K562 (cell line): ENCODE measurements around the gene RPL10A. TPM values are rescaled to one million over a fixed set of nuclear protein-coding genes. Genes with fewer than 3 reads are reported as not detected.

Experiments used
- ATAC-seq: fragments of 200-7000 bp; cut with Tn5 transposase; 3 replicates; pipeline ENCODE4 v1.9.1; 2020; ENCODE audit warnings: moderate library complexity
- BruUV-seq: library from RNA; stranded (reverse); fragments of 400-500 nt; replicated peaks from 2 replicates; lab custom pipeline; 2021; lab: Mats Ljungman, UMichigan
- CTCF ChIA-PET: fragments of 300-600 bp; formaldehyde crosslinking; extraction: SDS; loops from one replicate; lab custom pipeline; 2021; ENCODE audit warnings: low intra/inter-chr PET ratio; lab: Yijun Ruan, JAX
- POLR2A ChIA-PET: fragments of 300-600, 350-650 bp; sonication (Branson Sonifier 250); formaldehyde crosslinking; extraction: SDS; loops from one replicate; lab custom pipeline; 2021; ENCODE audit warnings: antibody characterized with exemption, inconsistent platforms; lab: Yijun Ruan, JAX
- DNase-seq, 4 experiments: peaks; one replicate each; pipeline versions ENCODE4 v3.0.0 to v3.0.0-alpha.2; 2011 to 2018; ENCODE audit warnings: low spot score in 3 of 4, mixed read lengths in 3 of 4; ENCODE audit errors: extremely low read depth in 1 of 4
- FAIRE-seq: peaks from 2 replicates; lab custom pipeline; 2011; peaks lifted over from hg19 to GRCh38; lab: Jason Lieb, UNC
- H2AFZ ChIP-seq: 2 replicates; pipeline ENCODE4 v1.6.0; 2011; ENCODE audit warnings: low read depth, low read length, control low read depth, inconsistent platforms
- H3K27ac ChIP-seq: fragments of 200-600 bp; 3 replicates; pipeline ENCODE4 v1.8.0; 2011; ENCODE audit warnings: low read depth, mild to moderate bottlenecking, control low read depth, inconsistent platforms, low read length, moderate library complexity, mixed read lengths; ENCODE audit errors: extremely low read depth
- H3K27me3 ChIP-seq, 2 experiments: fragments of 300-600 bp in 1 of 2; 2 replicates in 1 of 2; 3 replicates in 1 of 2; pipeline versions ENCODE4 v1.6.0 to v1.8.0; 2011; ENCODE audit warnings: inconsistent platforms in 2 of 2, low read length in 2 of 2, mild to moderate bottlenecking in 1 of 2, mixed read lengths in 1 of 2, moderate library complexity in 1 of 2; ENCODE audit not compliant: control insufficient read depth in 2 of 2, insufficient read depth in 2 of 2
- H3K36me3 ChIP-seq: fragments of 300-600 bp; 3 replicates; pipeline ENCODE4 v1.8.0; 2011; ENCODE audit warnings: mild to moderate bottlenecking, low read length, inconsistent platforms; ENCODE audit not compliant: control insufficient read depth, insufficient read depth
- H3K4me1 ChIP-seq, 2 experiments: fragments of 200-600 bp in 1 of 2; replicated peaks in 1 of 2; 2 replicates in 1 of 2; 3 replicates in 1 of 2; pipeline versions ENCODE4 v1.5.1 to v1.8.0; 2011; ENCODE audit warnings: inconsistent platforms in 2 of 2, low read length in 2 of 2, mild to moderate bottlenecking in 1 of 2, mixed read lengths in 1 of 2, moderate library complexity in 1 of 2; ENCODE audit not compliant: control insufficient read depth in 2 of 2, insufficient read depth in 2 of 2
- H3K4me2 ChIP-seq: 2 replicates; pipeline ENCODE4 v1.6.1; 2011; ENCODE audit warnings: low read length, control low read depth, inconsistent platforms, mixed read lengths; ENCODE audit not compliant: insufficient read depth
- H3K4me3 ChIP-seq: fragments of 200-600 bp; sonication (generic), shearing (Covaris generic); 2 replicates; pipeline ENCODE4 v1.5.1; 2016; ENCODE audit warnings: control low read depth, inconsistent platforms
- H3K79me2 ChIP-seq: fragments of 200-600 bp; 3 replicates; pipeline ENCODE4 v1.8.0; 2011; ENCODE audit warnings: low read length, inconsistent platforms; ENCODE audit not compliant: control insufficient read depth, insufficient read depth
- H3K9ac ChIP-seq, 2 experiments: 2 replicates each; pipeline versions ENCODE4 v1.6.0 to v1.6.1; 2011; ENCODE audit warnings: low read depth in 2 of 2, low read length in 2 of 2, control low read depth in 1 of 2, inconsistent platforms in 1 of 2, mild to moderate bottlenecking in 1 of 2, mixed read lengths in 1 of 2; ENCODE audit not compliant: insufficient read depth in 1 of 2
- H3K9me1 ChIP-seq: one replicate; pipeline ENCODE4 v1.6.0; 2011; ENCODE audit warnings: inconsistent platforms, mild to moderate bottlenecking, low read length, moderate library complexity; ENCODE audit not compliant: control insufficient read depth, insufficient read depth
- H3K9me3 ChIP-seq: replicated peaks from 2 replicates; pipeline ENCODE4 v1.5.1; 2011; ENCODE audit warnings: low read depth, low read length, inconsistent platforms; ENCODE audit not compliant: control insufficient read depth, insufficient read depth
- H4K20me1 ChIP-seq: replicated peaks from 2 replicates; pipeline ENCODE4 v1.6.1; 2011; ENCODE audit warnings: low read length, inconsistent platforms, mixed read lengths; ENCODE audit not compliant: control insufficient read depth, insufficient read depth
- BRF1 ChIP-seq: IDR thresholded peaks from 3 replicates; pipeline ENCODE4 v1.6.1; 2011; ENCODE audit warnings: borderline replicate concordance, mild to moderate bottlenecking; ENCODE audit not compliant: insufficient read length; ENCODE audit errors: extremely low read depth
- FOXA1 ChIP-seq: fragments of 450-650 bp; IDR thresholded peaks from 2 replicates; pipeline ENCODE4 v1.6.1; 2016; ENCODE audit warnings: mild to moderate bottlenecking, borderline replicate concordance
- GATAD2B ChIP-seq: fragments of 450-650 bp; IDR thresholded peaks from 2 replicates; pipeline ENCODE4 v1.6.1; 2017; ENCODE audit warnings: mild to moderate bottlenecking, borderline replicate concordance
- HIVEP1 ChIP-seq: fragments of 250-450 bp; sonication (Bioruptor Pico); IDR thresholded peaks from 2 replicates; pipeline ENCODE4 v1.4.0; 2020; ENCODE audit warnings: mild to moderate bottlenecking
- HLTF ChIP-seq: fragments of 450-650 bp; IDR thresholded peaks from 2 replicates; pipeline ENCODE4 v1.6.1; 2016
- HMG20A ChIP-seq: fragments of 450-650 bp; formaldehyde crosslinking; conservative IDR thresholded peaks from 2 replicates; pipeline ENCODE4 v1.4.0; 2020; ENCODE audit warnings: mild to moderate bottlenecking, mixed read lengths
- IFI16 ChIP-seq: fragments of 250-450 bp; sonication (Bioruptor Pico); IDR thresholded peaks from 2 replicates; pipeline ENCODE4 v2.1.2; 2022; ENCODE audit warnings: mild to moderate bottlenecking, inconsistent platforms
- ILF3 ChIP-seq: fragments of 450-650 bp; IDR thresholded peaks from 2 replicates; pipeline ENCODE4 v1.6.1; 2018; ENCODE audit warnings: antibody characterized with exemption, mild to moderate bottlenecking, moderate library complexity, borderline replicate concordance
- MAFF ChIP-seq: IDR thresholded peaks from 2 replicates; pipeline ENCODE4 v1.6.1; 2012; ENCODE audit warnings: low read length, improper control_type of control experiment
- MTA1 ChIP-seq: fragments of 450-650 bp; IDR thresholded peaks from 2 replicates; pipeline ENCODE4 v1.6.1; 2017; ENCODE audit warnings: borderline replicate concordance
- MYC ChIP-seq, 2 experiments: fragments of 250-450 bp in 1 of 2; sonication (Bioruptor Pico) in 1 of 2; IDR thresholded peaks; 2 replicates each; pipeline versions ENCODE4 v1.5.1 to v1.6.1; 2012 to 2021; ENCODE audit warnings: low read depth in 2 of 2, borderline replicate concordance in 1 of 2, improper control_type of control experiment in 1 of 2, low read length in 1 of 2, mild to moderate bottlenecking in 1 of 2, moderate library complexity in 1 of 2
- RNF2 ChIP-seq: sonication (generic); IDR thresholded peaks from 2 replicates; pipeline ENCODE4 v1.6.1; 2016
- TCF3 ChIP-seq: sonication (generic); formaldehyde crosslinking; IDR thresholded peaks from 2 replicates; pipeline ENCODE4 v1.4.0; 2020; ENCODE audit warnings: mild to moderate bottlenecking, missing genetic modification reagents
- ZFP30 ChIP-seq: fragments of 250-450 bp; sonication (Bioruptor Pico); IDR thresholded peaks from 2 replicates; pipeline ENCODE4 v1.8.0; 2022; ENCODE audit warnings: moderate library complexity, mild to moderate bottlenecking, inconsistent platforms, borderline replicate concordance
- ZNF354B ChIP-seq: fragments of 250-450 bp; sonication (Bioruptor Pico); IDR thresholded peaks from 2 replicates; pipeline ENCODE4 v1.4.0; 2020
- ZSCAN29 ChIP-seq: fragments of 450-650 bp; IDR thresholded peaks from 2 replicates; pipeline ENCODE4 v1.6.1; 2017
- WGBS: fragments of 100-300 bp; shearing (Covaris generic); methylation state at CpG from one replicate; pipeline ENCODE4 v1.1.6; 2016; ENCODE audit warnings: low coverage, mixed read lengths; ENCODE audit not compliant: insufficient coverage; ENCODE audit errors: missing lambda C conversion rate; 5-methylcytosine and 5-hydroxymethylcytosine counted together
- in situ Hi-C: fragments of 300-500 bp; cut with MboI; formaldehyde crosslinking; loops from 4 replicates; pipeline ENCODE4 v1.15.0; 2018; ENCODE audit warnings: inconsistent platforms, mixed read lengths
- intact Hi-C: fragments of 100-400 bp; cut with micrococcal nuclease; formaldehyde crosslinking; loops from 2 replicates; pipeline ENCODE4 v1.14.2; 2022
- polyA plus RNA-seq, 8 experiments: library from polyadenylated mRNA; depleted of rRNA in 4 of 8; stranded (reverse) in 5 of 8; unstranded in 3 of 8; fragments of >200 nt; fragmentation: Nextera tagmentation in 2 of 8; fragmentation: Illumina TruSeq in 1 of 8; extraction: Ambion mirVana in 2 of 8; extraction: Trizol in 1 of 8; gene quantifications; 2 replicates each; pipeline versions ENCODE4 v1.2.1 to v1.2.3, GENCODE V29; 2011 to 2014; ENCODE audit warnings: inconsistent platforms in 1 of 8, missing spikeins in 1 of 8
- total RNA-seq, 7 experiments: library from RNA; depleted of rRNA in 6 of 7; stranded (reverse); fragments of >200 nt in 6 of 7; fragmentation: Illumina TruSeq in 2 of 7; extraction: Trizol in 2 of 7; gene quantifications; 2 replicates each; pipeline versions ENCODE4 v1.2.1 to v1.2.3, GENCODE V29; 2011 to 2021; ENCODE audit warnings: low replicate concordance in 1 of 7
- TF ChIP-seq, protein P1 (sequence below): fragments of 450-650 bp; formaldehyde crosslinking; IDR thresholded peaks from 2 replicates; pipeline ENCODE4 v1.4.0; 2022; ENCODE audit warnings: missing genetic modification characterization
- TF ChIP-seq, protein P2 (sequence below), 2 experiments: fragments of 150-350 bp in 1 of 2; IDR thresholded peaks; 2 replicates each; pipeline ENCODE4 v1.6.1; 2012 to 2016; ENCODE audit warnings: low read depth in 2 of 2, low read length in 2 of 2, mild to moderate bottlenecking in 1 of 2, moderate library complexity in 1 of 2

Gene RPL10A
- total and polyA plus RNA-seq, 9 of the 15 experiments (the other 6 are each of a cell fraction or from before 2014, with no cell fraction given), result 1,589 to 3,237 (median 2,116) TPM

DNA sequence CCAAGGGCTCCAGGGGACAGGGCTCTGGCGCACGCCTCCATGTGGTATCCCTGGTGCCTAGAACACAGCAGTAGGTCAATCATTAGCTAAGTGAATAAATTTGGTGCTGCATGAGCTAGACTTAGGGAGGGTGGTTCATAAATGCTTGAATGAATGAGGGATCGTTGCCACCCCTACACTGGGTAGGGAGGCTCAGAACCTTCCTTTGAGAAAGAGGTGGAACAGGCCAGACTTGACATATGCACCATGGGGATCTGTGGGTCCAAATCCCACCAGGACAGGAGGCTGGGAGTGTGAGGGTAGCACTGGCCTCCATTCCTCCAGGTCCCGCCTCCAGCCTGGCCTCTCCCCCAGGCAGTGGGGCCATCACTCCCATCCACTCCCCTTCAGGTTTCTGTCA, 14.9 kb downstream of the RPL10A start:
- WGBS, result 93% methylated on average over 4 of the region's 4 CpGs
- Histone ChIP-seq H3K4me2 (no peak overlapping the region), H3K27ac (no peak overlapping the region), H3K9me1 (no peaks in the 10 kb centered on the region), H4K20me1 (peaks cover 11% of the 10 kb centered on the region), H3K4me3 (no peak overlapping the region), H3K4me1 (peaks cover 18 to 33% of the 10 kb centered on the region in 2 experiments), H3K9me3 (no peaks in the 10 kb centered on the region), H3K36me3 (no peaks in the 10 kb centered on the region; the same call in 2 of the 3 replicates), H3K9ac (peak overlapping the region in 1 of 2 experiments; percentile 57; a peak in 1 of 4 replicates), H3K27me3 (no peaks in the 10 kb centered on the region), H2AFZ (no peak overlapping the region), H3K79me2 (no peaks in the 10 kb centered on the region)
- in situ Hi-C loops (no loop called here), intact Hi-C loops (no loop called here)
- no TSS peak for BruUV-seq
- CTCF ChIA-PET, result no interaction called here
- no peak for ATAC-seq
- TF ChIP-seq ZFP30, result no peak
- TF ChIP-seq ZSCAN29, result no peak
- no peak for TF ChIP-seq TCF3 (CRISPR knock-in tag)
- TF ChIP-seq ILF3, result no peak
- TF ChIP-seq FOXA1, result no peak
- no peak for TF ChIP-seq MYC (IDR thresholded peaks at IDR 0.05; ENCODE audit: low read depth, low read length)
- no peak for TF ChIP-seq MYC (CRISPR knock-in tag; IDR thresholded peaks at IDR 0.05; ENCODE audit: borderline replicate concordance, low read depth)
- no peak for TF ChIP-seq ZNF354B (CRISPR knock-in tag)
- TF ChIP-seq HLTF, result no peak
- TF ChIP-seq IFI16 (CRISPR knock-in tag), result no peak
- no peak for TF ChIP-seq MAFF
- TF ChIP-seq RNF2, result no peak
- TF ChIP-seq GATAD2B, result no peak
- no peak for TF ChIP-seq BRF1
- TF ChIP-seq, protein P1, sequence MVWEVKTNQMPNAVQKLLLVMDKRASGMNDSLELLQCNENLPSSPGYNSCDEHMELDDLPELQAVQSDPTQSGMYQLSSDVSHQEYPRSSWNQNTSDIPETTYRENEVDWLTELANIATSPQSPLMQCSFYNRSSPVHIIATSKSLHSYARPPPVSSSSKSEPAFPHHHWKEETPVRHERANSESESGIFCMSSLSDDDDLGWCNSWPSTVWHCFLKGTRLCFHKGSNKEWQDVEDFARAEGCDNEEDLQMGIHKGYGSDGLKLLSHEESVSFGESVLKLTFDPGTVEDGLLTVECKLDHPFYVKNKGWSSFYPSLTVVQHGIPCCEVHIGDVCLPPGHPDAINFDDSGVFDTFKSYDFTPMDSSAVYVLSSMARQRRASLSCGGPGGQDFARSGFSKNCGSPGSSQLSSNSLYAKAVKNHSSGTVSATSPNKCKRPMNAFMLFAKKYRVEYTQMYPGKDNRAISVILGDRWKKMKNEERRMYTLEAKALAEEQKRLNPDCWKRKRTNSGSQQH (CRISPR knock-in tag), result no peak
- TF ChIP-seq HMG20A (CRISPR knock-in tag), result no peak
- TF ChIP-seq HIVEP1 (CRISPR knock-in tag), result no peak
- no peak for TF ChIP-seq MTA1
- TF ChIP-seq, protein P2, sequence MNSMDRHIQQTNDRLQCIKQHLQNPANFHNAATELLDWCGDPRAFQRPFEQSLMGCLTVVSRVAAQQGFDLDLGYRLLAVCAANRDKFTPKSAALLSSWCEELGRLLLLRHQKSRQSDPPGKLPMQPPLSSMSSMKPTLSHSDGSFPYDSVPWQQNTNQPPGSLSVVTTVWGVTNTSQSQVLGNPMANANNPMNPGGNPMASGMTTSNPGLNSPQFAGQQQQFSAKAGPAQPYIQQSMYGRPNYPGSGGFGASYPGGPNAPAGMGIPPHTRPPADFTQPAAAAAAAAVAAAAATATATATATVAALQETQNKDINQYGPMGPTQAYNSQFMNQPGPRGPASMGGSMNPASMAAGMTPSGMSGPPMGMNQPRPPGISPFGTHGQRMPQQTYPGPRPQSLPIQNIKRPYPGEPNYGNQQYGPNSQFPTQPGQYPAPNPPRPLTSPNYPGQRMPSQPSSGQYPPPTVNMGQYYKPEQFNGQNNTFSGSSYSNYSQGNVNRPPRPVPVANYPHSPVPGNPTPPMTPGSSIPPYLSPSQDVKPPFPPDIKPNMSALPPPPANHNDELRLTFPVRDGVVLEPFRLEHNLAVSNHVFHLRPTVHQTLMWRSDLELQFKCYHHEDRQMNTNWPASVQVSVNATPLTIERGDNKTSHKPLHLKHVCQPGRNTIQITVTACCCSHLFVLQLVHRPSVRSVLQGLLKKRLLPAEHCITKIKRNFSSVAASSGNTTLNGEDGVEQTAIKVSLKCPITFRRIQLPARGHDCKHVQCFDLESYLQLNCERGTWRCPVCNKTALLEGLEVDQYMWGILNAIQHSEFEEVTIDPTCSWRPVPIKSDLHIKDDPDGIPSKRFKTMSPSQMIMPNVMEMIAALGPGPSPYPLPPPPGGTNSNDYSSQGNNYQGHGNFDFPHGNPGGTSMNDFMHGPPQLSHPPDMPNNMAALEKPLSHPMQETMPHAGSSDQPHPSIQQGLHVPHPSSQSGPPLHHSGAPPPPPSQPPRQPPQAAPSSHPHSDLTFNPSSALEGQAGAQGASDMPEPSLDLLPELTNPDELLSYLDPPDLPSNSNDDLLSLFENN (IDR thresholded peaks at IDR 0.05; ENCODE audit: low read depth in 2 of 2, low read length in 2 of 2), result no peak
- no peak for DNase-seq
- POLR2A ChIA-PET, result interaction anchor here (0.7 to 9.5 kb wide), 2 partner anchors 12 to 623 kb away, joined by 4 to 167 read pairs; partner anchors contain the start of gene RPL10A
- peak; percentile 15 for FAIRE-seq
